K562 (cell line): ENCODE data around the gene MARCKS. TPM values are rescaled to one million over a fixed set of nuclear protein-coding genes. Genes with fewer than 3 reads are reported as not detected.

Experiments used
- ATAC-seq: fragments of 200-7000 bp; cut with Tn5 transposase; 3 replicates; pipeline ENCODE4 v1.9.1; 2020; ENCODE audit warnings: moderate library complexity
- BruUV-seq: library from RNA; stranded (reverse); fragments of 400-500 nt; replicated peaks from 2 replicates; lab custom pipeline; 2021; lab: Mats Ljungman, UMichigan
- CTCF ChIA-PET: fragments of 300-600 bp; formaldehyde crosslinking; extraction: SDS; loops from one replicate; lab custom pipeline; 2021; ENCODE audit warnings: low intra/inter-chr PET ratio; lab: Yijun Ruan, JAX
- POLR2A ChIA-PET: fragments of 300-600, 350-650 bp; sonication (Branson Sonifier 250); formaldehyde crosslinking; extraction: SDS; loops from one replicate; lab custom pipeline; 2021; ENCODE audit warnings: antibody characterized with exemption, inconsistent platforms; lab: Yijun Ruan, JAX
- DNase-seq, 4 experiments: peaks; one replicate each; pipeline versions ENCODE4 v3.0.0 to v3.0.0-alpha.2; 2011 to 2018; ENCODE audit warnings: low spot score in 3 of 4, mixed read lengths in 3 of 4; ENCODE audit errors: extremely low read depth in 1 of 4
- FAIRE-seq: peaks from 2 replicates; lab custom pipeline; 2011; peaks lifted over from hg19 to GRCh38; lab: Jason Lieb, UNC
- H2AFZ ChIP-seq: 2 replicates; pipeline ENCODE4 v1.6.0; 2011; ENCODE audit warnings: low read depth, low read length, control low read depth, inconsistent platforms
- H3K27ac ChIP-seq: fragments of 200-600 bp; 3 replicates; pipeline ENCODE4 v1.8.0; 2011; ENCODE audit warnings: low read depth, mild to moderate bottlenecking, control low read depth, inconsistent platforms, low read length, moderate library complexity, mixed read lengths; ENCODE audit errors: extremely low read depth
- H3K27me3 ChIP-seq, 2 experiments: fragments of 300-600 bp in 1 of 2; 2 replicates in 1 of 2; 3 replicates in 1 of 2; pipeline versions ENCODE4 v1.6.0 to v1.8.0; 2011; ENCODE audit warnings: inconsistent platforms in 2 of 2, low read length in 2 of 2, mild to moderate bottlenecking in 1 of 2, mixed read lengths in 1 of 2, moderate library complexity in 1 of 2; ENCODE audit not compliant: control insufficient read depth in 2 of 2, insufficient read depth in 2 of 2
- H3K36me3 ChIP-seq: fragments of 300-600 bp; 3 replicates; pipeline ENCODE4 v1.8.0; 2011; ENCODE audit warnings: mild to moderate bottlenecking, low read length, inconsistent platforms; ENCODE audit not compliant: control insufficient read depth, insufficient read depth
- H3K4me1 ChIP-seq, 2 experiments: fragments of 200-600 bp in 1 of 2; replicated peaks in 1 of 2; 2 replicates in 1 of 2; 3 replicates in 1 of 2; pipeline versions ENCODE4 v1.5.1 to v1.8.0; 2011; ENCODE audit warnings: inconsistent platforms in 2 of 2, low read length in 2 of 2, mild to moderate bottlenecking in 1 of 2, mixed read lengths in 1 of 2, moderate library complexity in 1 of 2; ENCODE audit not compliant: control insufficient read depth in 2 of 2, insufficient read depth in 2 of 2
- H3K4me2 ChIP-seq: 2 replicates; pipeline ENCODE4 v1.6.1; 2011; ENCODE audit warnings: low read length, control low read depth, inconsistent platforms, mixed read lengths; ENCODE audit not compliant: insufficient read depth
- H3K4me3 ChIP-seq: fragments of 200-600 bp; sonication (generic), shearing (Covaris generic); 2 replicates; pipeline ENCODE4 v1.5.1; 2016; ENCODE audit warnings: control low read depth, inconsistent platforms
- H3K79me2 ChIP-seq: fragments of 200-600 bp; 3 replicates; pipeline ENCODE4 v1.8.0; 2011; ENCODE audit warnings: low read length, inconsistent platforms; ENCODE audit not compliant: control insufficient read depth, insufficient read depth
- H3K9ac ChIP-seq, 2 experiments: 2 replicates each; pipeline versions ENCODE4 v1.6.0 to v1.6.1; 2011; ENCODE audit warnings: low read depth in 2 of 2, low read length in 2 of 2, control low read depth in 1 of 2, inconsistent platforms in 1 of 2, mild to moderate bottlenecking in 1 of 2, mixed read lengths in 1 of 2; ENCODE audit not compliant: insufficient read depth in 1 of 2
- H3K9me1 ChIP-seq: one replicate; pipeline ENCODE4 v1.6.0; 2011; ENCODE audit warnings: inconsistent platforms, mild to moderate bottlenecking, low read length, moderate library complexity; ENCODE audit not compliant: control insufficient read depth, insufficient read depth
- H3K9me3 ChIP-seq: replicated peaks from 2 replicates; pipeline ENCODE4 v1.5.1; 2011; ENCODE audit warnings: low read depth, low read length, inconsistent platforms; ENCODE audit not compliant: control insufficient read depth, insufficient read depth
- H4K20me1 ChIP-seq: replicated peaks from 2 replicates; pipeline ENCODE4 v1.6.1; 2011; ENCODE audit warnings: low read length, inconsistent platforms, mixed read lengths; ENCODE audit not compliant: control insufficient read depth, insufficient read depth
- CBX2 ChIP-seq: fragments of 200-600 bp; sonication (generic); IDR thresholded peaks from one replicate; pipeline ENCODE4 v1.6.1; 2012; ENCODE audit warnings: mild to moderate bottlenecking, low read length, inconsistent platforms; ENCODE audit not compliant: insufficient read depth, poor library complexity, severe bottlenecking
- CREM ChIP-seq: IDR thresholded peaks from 2 replicates; pipeline ENCODE4 v1.6.1; 2014; ENCODE audit warnings: antibody characterized with exemption, low read depth
- EP300 ChIP-seq: IDR thresholded peaks from 2 replicates; pipeline ENCODE4 v1.6.1; 2012; ENCODE audit warnings: low read length, improper control_type of control experiment
- FOXK1 ChIP-seq: sonication (generic); formaldehyde crosslinking; IDR thresholded peaks from 2 replicates; pipeline ENCODE4 v1.8.0; 2022; ENCODE audit warnings: missing genetic modification reagents, mild to moderate bottlenecking, borderline replicate concordance
- FOXM1 ChIP-seq, 2 experiments: fragments of 450-650 bp in 1 of 2; sonication (generic) in 1 of 2; formaldehyde crosslinking in 1 of 2; IDR thresholded peaks; 2 replicates each; pipeline versions ENCODE4 v1.6.1 to v1.9.0; 2017 to 2022; ENCODE audit warnings: low read depth in 2 of 2, mild to moderate bottlenecking in 2 of 2, missing genetic modification reagents in 1 of 2, moderate library complexity in 1 of 2
- HNRNPLL ChIP-seq: fragments of 200-400 bp; formaldehyde crosslinking; IDR thresholded peaks from 2 replicates; pipeline ENCODE4 v1.6.1; 2017; ENCODE audit warnings: low read length, low read depth, mild to moderate bottlenecking; ENCODE audit not compliant: poor library complexity, severe bottlenecking
- HNRNPUL1 ChIP-seq: fragments of 200-400 bp; formaldehyde crosslinking; IDR thresholded peaks from 2 replicates; pipeline ENCODE4 v1.6.1; 2017; ENCODE audit warnings: low read length
- KLF13 ChIP-seq: fragments of 450-650 bp; IDR thresholded peaks from 2 replicates; pipeline ENCODE4 v1.6.1; 2016; ENCODE audit warnings: missing genetic modification characterization, low read depth, mild to moderate bottlenecking, missing compliant biosample characterization, moderate library complexity, borderline replicate concordance
- PRMT5 ChIP-seq: sonication (generic); formaldehyde crosslinking; IDR thresholded peaks from 2 replicates; pipeline ENCODE4 v1.5.0; 2020; ENCODE audit warnings: missing genetic modification reagents
- ZNF124 ChIP-seq: sonication (generic); formaldehyde crosslinking; IDR thresholded peaks from 2 replicates; pipeline ENCODE4 v1.8.1; 2022; ENCODE audit warnings: missing genetic modification reagents
- ZNF175 ChIP-seq: fragments of 200-800 bp; sonication (Bioruptor generic); IDR thresholded peaks from 2 replicates; pipeline ENCODE4 v1.6.1; 2016; ENCODE audit warnings: low read depth, mild to moderate bottlenecking, missing genetic modification characterization, missing compliant biosample characterization
- WGBS: fragments of 100-300 bp; shearing (Covaris generic); methylation state at CpG from one replicate; pipeline ENCODE4 v1.1.6; 2016; ENCODE audit warnings: low coverage, mixed read lengths; ENCODE audit not compliant: insufficient coverage; ENCODE audit errors: missing lambda C conversion rate; 5-methylcytosine and 5-hydroxymethylcytosine counted together
- in situ Hi-C: fragments of 300-500 bp; cut with MboI; formaldehyde crosslinking; loops from 4 replicates; pipeline ENCODE4 v1.15.0; 2018; ENCODE audit warnings: inconsistent platforms, mixed read lengths
- intact Hi-C: fragments of 100-400 bp; cut with micrococcal nuclease; formaldehyde crosslinking; loops from 2 replicates; pipeline ENCODE4 v1.14.2; 2022
- polyA plus RNA-seq, 8 experiments: library from polyadenylated mRNA; depleted of rRNA in 4 of 8; stranded (reverse) in 5 of 8; unstranded in 3 of 8; fragments of >200 nt; fragmentation: Nextera tagmentation in 2 of 8; fragmentation: Illumina TruSeq in 1 of 8; extraction: Ambion mirVana in 2 of 8; extraction: Trizol in 1 of 8; gene quantifications; 2 replicates each; pipeline versions ENCODE4 v1.2.1 to v1.2.3, GENCODE V29; 2011 to 2014; ENCODE audit warnings: inconsistent platforms in 1 of 8, missing spikeins in 1 of 8
- total RNA-seq, 7 experiments: library from RNA; depleted of rRNA in 6 of 7; stranded (reverse); fragments of >200 nt in 6 of 7; fragmentation: Illumina TruSeq in 2 of 7; extraction: Trizol in 2 of 7; gene quantifications; 2 replicates each; pipeline versions ENCODE4 v1.2.1 to v1.2.3, GENCODE V29; 2011 to 2021; ENCODE audit warnings: low replicate concordance in 1 of 7

The MARCKS gene
- total and polyA plus RNA-seq, 9 of the 15 experiments (the other 6 are each of a cell fraction or from before 2014, with no cell fraction given) = 0.15 to 2.7 (median 1.0) TPM

GRCh38 chr6:113820761-113821160 is 36.4 kb upstream of the MARCKS start:
- CTCF ChIA-PET = no interaction called here

GRCh38 chr6:113821445-113821844 is 35.7 kb upstream of the MARCKS start:
- Histone ChIP-seq H3K9me1 (no peaks in the 10 kb centered on the region), H3K4me1 (no peaks in the 10 kb centered on the region), H3K27me3 (no peaks in the 10 kb centered on the region; a peak in 1 of 5 replicates), H3K4me2 (no peak overlapping the region), H3K4me3 (no peak overlapping the region), H3K79me2 (no peaks in the 10 kb centered on the region), H3K36me3 (no peaks in the 10 kb centered on the region), H2AFZ (no peak overlapping the region), H4K20me1 (no peaks in the 10 kb centered on the region), H3K9me3 (no peaks in the 10 kb centered on the region), H3K27ac (no peak overlapping the region), H3K9ac (no peak overlapping the region)
- TF ChIP-seq ZNF124 (CRISPR knock-in tag) (no peak), FOXM1 (IDR thresholded peaks at IDR 0.05; ENCODE audit: low read depth) (no peak), FOXM1 (CRISPR knock-in tag; IDR thresholded peaks at IDR 0.05; ENCODE audit: low read depth) (no peak), FOXK1 (CRISPR knock-in tag) (no peak), CREM (no peak), ZNF175 (CRISPR knock-in tag) (no peak), PRMT5 (CRISPR knock-in tag) (no peak), HNRNPUL1 (no peak)
- no peak for ATAC-seq
- DNase-seq = no peak
- CTCF ChIA-PET = no interaction called here
- 2% methylated on average over 3 of the region's 3 CpGs for WGBS
- FAIRE-seq = no peak
- in situ Hi-C loops = no loop called here
- BruUV-seq = no TSS peak
- POLR2A ChIA-PET = no interaction called here
- intact Hi-C loops = no loop called here

More at GRCh38 chr6:113820761-113821160, 36.4 kb upstream of the MARCKS start:
- DNase-seq (no peak), ATAC-seq (no peak), FAIRE-seq (no peak)
- no peak overlapping the region for H3K4me2 ChIP-seq
- H2AFZ ChIP-seq = no peak overlapping the region
- no peaks in the 10 kb centered on the region for H3K36me3 ChIP-seq
- no peaks in the 10 kb centered on the region for H3K27me3 ChIP-seq
- TF ChIP-seq HNRNPLL (no peak), CBX2 (no peak), KLF13 (tag) (no peak), EP300 (no peak)
- H3K9ac ChIP-seq = no peak overlapping the region
- 0% methylated on average over 5 of the region's 5 CpGs for WGBS
- H4K20me1 ChIP-seq = no peaks in the 10 kb centered on the region
- intact Hi-C loops = no loop called here
- POLR2A ChIA-PET = no interaction called here
- no TSS peak for BruUV-seq
- H3K79me2 ChIP-seq = no peaks in the 10 kb centered on the region
- H3K9me1 ChIP-seq = no peaks in the 10 kb centered on the region
- in situ Hi-C loops = no loop called here
- no peaks in the 10 kb centered on the region for H3K9me3 ChIP-seq
- H3K4me1 ChIP-seq = no peaks in the 10 kb centered on the region
- no peak overlapping the region for H3K4me3 ChIP-seq
- H3K27ac ChIP-seq = no peak overlapping the region
